EH (cell line): ENCODE data around the gene DOCK1.
A peak's percentile ranks its signal among the peaks of the same experiment; 100 is the strongest.

ENCODE experiments used
- DNase-seq: peaks from one replicate; pipeline ENCODE4 v3.0.0-alpha.2; 2015; ENCODE audit warnings: low read depth

The DOCK1 gene

DNA sequence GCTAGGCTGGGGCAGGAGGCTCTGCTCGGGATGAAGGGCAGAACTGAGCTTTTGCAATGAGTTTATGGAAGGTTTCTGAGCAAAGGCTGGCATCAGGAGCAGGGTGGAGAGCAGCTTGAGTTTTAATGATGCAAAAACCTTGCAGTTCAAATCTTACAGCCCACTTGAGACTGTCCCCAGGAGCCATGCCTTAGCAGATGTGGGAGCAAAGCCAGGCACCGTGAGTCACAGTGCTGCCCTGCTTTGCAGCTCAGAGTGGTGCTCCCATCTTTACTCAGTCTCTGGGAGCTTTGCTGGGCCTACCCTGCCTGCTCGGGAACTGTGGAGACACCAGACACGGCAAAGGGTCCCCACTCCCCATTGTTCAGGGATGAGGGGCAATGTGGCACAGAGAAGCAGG is 521.5 kb downstream of the DOCK1 start:
- DNase-seq: peak; percentile 34

- DNase-seq: no peak
Observed at GRCh38 chr10:127427926-127428325, 522.7 kb downstream of the DOCK1 start.

DNA sequence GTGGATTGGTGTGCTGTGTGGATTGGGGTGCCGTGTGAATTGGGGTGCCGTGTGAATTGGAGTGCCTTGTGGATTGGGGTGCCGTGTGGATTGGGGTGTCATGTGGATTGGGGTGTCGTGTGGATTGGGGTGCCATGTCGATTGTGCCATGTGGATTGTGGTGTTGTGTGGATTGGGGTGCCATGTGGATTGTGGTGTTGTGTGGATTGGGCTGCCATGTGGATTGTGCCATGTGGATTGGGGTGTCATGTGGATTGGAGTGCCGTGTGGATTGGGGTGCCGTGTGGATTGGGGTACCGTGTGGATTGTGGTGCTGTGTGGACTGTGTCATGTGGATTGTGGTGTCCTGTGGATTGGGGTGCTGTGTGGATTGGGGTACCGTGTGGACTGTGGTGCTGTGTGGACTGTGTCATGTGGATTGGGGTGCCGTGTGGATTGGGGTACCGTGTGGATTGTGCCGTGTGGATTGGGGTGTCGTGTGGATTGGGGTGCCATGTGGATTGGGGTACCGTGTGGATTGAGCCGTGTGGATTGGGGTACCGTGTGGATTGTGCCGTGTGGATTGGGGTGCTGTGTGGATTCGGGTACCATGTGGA is 523.3 kb downstream of the DOCK1 start:
- DNase-seq: no peak

- DNase-seq: no peak
Observed at GRCh38 chr10:127429601-127430312, 524.5 kb downstream of the DOCK1 start.

DNA sequence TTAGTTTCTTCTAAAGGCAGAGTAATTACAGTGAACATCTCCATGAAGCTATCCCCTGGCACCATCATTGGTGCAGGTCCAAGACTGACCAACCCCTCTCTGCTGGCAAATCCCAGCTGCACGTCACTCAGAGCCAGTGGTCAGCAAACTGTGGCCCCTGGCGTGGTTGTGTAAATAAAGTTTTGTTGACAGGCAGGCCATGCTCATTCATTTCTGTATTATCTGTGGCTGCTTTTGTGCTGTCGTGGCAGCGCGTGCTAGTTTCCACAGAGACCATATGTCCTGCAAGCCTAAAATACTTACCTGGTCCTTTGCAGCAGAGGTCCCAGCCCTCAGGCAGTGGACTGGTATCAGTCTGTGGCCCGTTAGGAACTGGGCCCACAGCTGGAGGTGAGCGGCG is 526.3 kb downstream of the DOCK1 start:
- DNase-seq: no peak

DNA sequence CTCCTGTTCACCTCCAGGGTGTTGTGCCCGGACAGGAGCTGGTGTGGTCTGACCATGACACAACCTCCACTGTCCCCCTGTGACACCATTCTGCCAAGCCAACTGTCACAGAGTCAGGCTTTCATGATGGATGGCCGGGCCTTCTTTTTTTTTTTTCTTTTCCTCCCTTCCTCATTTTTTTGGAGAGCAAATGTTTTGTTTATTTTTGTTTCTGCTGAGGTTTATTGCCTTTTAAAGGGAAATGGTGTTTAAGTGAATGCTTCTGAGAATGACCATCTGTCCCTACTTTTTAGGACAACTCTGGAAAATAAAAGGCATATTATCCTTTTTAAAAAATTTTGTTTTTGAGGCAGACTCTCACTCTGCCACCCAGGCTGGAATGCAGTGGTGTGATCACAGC is 528.8 kb downstream of the DOCK1 start:
- DNase-seq: peak; percentile 61

DNA sequence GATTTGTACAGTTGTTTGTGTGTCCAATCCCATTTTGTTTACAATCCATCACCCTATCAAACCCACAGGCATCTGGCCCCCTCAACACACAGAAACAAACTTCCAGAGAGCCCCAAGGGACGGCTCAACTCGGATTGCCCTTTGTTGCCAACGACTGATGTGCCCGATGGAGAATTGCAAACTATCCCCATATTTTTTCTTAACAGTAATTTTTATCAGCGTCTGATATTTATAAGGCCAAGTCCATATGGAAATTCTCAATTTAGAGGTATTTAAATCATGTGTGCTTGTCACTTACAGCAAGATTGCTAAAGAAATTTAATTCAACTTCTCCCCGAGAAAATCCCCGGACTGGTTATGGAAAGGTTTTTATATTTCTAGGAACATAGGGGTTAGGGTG is 530.0 kb downstream of the DOCK1 start:
- no peak for DNase-seq

- no peak for DNase-seq
Observed at GRCh38 chr10:127440371-127440770, 535.1 kb downstream of the DOCK1 start.

GRCh38 chr10:127441350-127442219 is 536.4 kb downstream of the DOCK1 start:
- DNase-seq: no peak

DNA sequence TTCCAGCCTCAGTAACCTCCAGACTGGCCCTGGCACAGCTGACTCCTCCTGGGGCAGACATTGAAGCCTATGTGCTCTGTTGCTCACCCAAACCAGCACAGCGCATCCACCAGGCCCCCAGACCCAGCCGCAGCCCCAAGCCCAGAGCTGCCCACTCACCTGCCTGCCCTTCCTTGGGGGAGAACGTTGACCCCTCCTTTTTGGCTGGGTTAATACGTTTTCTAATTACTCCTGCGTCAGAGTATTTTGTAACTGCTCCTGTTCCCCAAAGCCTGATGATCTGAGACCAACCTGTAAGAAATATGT is 536.9 kb downstream of the DOCK1 start:
- DNase-seq: no peak

- no peak for DNase-seq
Observed at GRCh38 chr10:127444155-127444554, 538.9 kb downstream of the DOCK1 start.

GRCh38 chr10:127447197-127447596 is 542.0 kb downstream of the DOCK1 start:
- no peak for DNase-seq

DNA sequence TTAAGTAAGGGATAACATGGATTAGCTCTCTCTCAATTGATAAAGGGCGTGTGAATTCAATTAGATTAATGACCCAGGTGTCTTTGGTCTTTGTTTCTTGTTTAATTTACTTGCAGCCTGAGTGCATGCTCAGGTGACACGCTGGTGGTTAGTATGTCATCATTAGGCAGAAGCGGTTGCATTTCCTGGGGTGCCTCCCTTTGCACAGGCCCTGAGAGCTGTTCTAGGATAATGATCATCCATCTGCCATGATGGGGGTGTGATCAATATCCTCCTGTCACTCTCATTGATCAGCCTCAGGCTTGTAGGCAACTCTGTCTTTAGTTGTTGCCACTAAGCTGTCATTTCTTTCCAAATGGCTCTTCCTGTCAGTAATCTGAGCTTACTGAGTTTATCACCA is 544.3 kb downstream of the DOCK1 start:
- DNase-seq: no peak

GRCh38 chr10:127450644-127451043 is 545.4 kb downstream of the DOCK1 start:
- DNase-seq: no peak

GRCh38 chr10:127451628-127452027 is 546.4 kb downstream of the DOCK1 start:
- DNase-seq: no peak

DNA sequence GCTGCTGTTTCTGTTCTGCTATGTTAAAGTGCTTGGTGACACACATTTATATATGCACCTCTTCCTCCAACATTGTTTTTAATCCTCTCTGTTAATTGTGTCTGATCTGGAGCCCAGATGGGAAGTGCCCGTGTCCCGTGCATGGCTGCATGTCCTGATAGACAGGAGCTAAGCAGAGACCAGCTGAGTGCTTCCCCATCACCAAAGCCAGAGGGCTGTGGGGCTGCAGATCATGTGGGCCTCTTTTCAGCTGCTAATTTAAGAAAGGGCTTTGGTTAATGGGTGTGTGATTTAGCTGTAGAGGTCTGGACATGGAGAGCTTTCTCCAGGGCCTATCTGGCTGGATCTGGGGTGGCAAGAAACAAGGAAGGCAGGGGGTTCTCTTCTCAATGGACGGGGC is 547.3 kb downstream of the DOCK1 start:
- no peak for DNase-seq

DNA sequence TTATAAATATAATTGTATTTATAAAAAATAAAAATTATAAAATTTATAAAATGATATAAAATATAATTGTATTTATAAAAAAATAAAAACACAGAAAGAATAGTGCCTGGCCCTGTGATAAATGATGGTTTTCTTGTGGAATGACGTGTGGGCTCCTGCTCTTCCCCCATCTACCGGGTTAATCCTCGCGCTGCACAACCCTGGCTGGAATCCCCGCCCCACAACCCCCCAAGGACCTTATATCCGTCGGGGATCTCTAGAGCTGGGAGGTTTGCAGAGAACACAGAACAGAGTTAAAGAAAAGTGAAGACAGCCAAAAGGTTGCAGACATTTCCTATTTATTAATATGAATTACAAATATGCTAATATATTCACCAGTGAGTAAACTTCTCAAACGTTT is 548.5 kb downstream of the DOCK1 start:
- DNase-seq: no peak

DNA sequence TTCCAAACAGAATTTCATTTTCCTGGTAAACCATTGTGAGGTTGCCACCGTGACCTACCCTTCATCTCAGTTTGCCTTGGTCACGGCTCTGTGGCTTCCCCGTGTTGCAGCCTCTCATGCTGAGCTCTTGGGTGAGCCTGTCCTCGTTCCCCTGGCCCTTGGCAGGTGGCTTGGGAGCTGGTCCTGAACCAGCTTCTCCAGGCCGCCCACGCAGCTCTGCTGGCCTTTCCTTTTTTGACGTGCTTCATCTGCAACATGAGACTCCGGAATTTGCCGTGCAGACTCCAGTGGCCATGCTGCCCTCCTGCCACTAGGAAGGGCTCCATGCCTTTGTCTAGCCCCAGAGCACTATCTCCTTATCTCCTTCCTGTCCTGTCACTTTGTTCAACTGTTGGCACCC is 550.9 kb downstream of the DOCK1 start:
- DNase-seq: no peak

DNA sequence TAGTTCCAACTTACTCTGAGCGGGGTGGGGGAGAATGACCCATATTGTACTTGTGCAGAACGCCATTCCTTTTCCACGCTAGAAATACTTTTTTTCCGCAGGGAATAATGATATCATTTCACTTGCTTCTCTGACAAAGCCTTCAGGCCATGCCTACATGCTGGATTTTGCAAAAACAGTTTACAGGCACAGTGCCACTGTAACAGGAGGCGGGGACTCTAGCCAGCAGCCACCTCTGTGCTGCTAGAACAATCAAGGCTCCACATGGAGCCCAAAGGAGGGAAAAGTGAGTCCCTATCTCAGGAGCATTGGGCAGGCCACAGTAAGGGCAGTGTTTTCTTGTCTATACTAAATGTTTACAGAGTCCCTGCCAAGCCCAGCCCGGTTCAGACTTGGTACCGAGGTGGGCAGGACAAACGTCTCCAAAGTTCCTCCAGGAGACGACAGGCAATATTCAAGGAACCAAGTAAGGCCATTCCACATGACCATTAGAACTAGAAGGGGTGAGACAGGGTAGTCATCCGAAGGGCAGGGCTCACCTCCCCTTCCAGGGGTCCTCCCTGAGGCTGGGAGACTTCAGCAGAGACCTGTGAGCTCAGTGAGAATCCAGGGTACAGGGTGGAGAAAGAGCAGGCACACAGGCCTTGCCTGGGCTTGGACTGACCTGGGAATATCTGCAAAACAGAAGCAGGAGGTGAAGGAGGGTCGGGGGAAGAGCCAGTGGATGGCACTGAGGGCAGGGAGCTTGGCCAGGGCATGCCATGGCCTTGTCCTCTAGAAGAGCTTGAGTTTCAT is 553.0 kb downstream of the DOCK1 start:
- no peak for DNase-seq

DNA sequence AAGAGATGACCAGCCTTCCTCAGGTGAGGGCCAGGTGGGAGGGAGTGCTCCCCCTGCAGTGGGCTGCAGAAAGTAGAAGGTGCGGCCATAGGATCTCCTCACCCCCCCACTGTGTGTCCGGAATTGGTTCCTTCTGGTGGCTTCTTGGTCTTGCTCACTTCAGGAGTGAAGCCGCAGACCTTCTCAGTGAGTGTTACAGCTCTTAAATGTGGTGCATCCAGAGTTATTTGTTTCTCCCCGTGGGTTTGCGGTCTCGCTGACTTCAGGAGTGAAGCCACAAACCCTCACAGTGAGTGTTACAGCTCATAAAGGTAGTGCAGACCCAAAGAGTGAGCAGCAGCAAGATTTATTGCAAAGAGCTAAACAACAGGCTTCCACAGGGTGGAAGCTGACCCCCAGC is 553.6 kb downstream of the DOCK1 start:
- no peak for DNase-seq

DNA sequence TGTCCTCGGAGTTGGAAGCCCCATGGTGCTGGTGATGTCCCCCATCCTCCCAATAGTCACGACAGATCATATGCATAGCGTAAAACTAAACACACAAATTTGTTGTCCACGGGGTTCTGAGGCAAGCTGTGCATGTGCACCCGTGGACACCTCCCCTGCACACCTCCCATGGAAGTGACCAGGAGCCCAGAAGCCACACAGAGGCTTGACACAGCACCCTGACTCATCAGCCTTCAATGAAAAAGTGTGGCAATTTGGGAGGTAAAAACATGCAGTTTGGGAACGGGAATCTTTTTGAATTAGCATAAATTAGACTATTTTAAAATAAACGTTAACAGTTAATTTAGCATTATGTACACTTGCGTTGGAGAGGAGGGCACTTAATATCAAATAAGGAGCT is 554.7 kb downstream of the DOCK1 start:
- DNase-seq: no peak

DNA sequence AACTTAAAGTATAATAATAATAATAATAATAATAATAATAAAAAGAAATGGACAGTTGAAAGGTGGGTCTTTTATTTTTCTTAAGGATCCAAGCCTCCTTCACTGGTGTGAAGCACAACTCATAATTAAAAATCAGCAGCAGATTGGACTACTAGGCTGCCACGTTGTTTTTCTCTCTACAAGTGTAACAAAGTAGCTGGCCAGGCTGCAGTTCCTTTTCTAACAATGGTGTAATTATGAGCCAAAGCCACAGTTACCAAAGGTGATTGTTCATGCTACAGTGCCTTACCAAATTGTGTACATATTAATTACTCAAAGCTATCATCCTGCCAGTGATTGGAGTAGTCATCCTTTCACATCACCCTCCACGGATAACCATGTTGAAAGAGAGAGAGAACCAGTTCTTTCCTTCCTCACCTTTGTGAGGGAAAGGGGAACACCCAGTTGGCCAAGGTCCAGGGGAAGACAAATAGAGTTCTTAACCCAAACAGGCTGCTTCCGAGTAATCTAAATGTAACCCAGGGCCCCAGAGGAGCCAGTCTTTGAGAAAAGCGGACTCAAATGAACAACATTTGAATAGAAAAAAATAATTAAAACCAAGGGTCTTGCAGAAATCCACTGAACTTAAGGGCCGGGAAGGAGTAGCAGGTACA is 557.5 kb downstream of the DOCK1 start:
- no peak for DNase-seq
